ENCODE measurements around the gene CAPN11. TPM values are rescaled to one million over a fixed set of nuclear protein-coding genes. Genes with fewer than 3 reads are reported as not detected.

CAPN11 gene
- total and polyA plus RNA-seq, 10 of the 15 experiments (the other 5 are each of a cell fraction or from before 2014, with no cell fraction given), result 0.05 to 0.44 (median 0.31) TPM

DNA sequence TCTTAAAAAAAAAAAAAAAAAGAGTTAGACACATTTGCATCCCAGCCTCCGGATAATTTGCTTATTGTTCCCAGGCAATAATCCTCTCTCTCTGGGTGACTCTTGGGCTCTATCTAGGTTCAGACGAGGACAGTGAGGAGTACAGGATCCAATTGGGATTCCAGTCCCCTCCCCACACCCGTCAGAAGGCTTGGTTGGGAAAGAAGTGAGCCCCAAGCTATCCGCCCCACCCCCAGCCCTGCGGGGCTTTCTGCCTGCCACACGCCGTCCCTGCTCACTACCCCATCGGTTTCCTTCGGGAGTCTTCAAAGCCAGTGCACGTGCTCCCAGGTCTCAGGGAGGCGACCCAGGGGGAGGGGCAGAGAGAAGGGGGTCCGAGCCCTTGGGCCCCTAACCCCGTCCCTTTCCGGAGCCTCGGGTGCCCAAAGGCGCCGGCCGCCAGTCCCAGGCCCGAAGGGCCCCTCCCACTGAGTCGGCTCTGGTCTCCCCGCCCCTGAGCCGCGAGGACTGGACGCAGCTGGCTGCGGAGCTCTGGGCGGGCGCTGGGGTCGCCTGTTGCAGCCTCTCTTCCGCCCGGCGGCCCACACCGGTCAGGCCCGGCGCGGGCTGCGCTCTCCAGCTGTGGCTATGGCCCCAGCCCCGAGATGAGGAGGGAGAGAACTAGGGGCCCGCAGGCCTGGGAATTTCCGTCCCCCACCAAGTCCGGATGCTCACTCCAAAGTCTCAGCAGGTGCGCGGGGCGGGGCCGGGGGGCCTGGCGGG, 60.6 kb downstream of the CAPN11 start (continued):
- TF ChIP-seq, protein P1, sequence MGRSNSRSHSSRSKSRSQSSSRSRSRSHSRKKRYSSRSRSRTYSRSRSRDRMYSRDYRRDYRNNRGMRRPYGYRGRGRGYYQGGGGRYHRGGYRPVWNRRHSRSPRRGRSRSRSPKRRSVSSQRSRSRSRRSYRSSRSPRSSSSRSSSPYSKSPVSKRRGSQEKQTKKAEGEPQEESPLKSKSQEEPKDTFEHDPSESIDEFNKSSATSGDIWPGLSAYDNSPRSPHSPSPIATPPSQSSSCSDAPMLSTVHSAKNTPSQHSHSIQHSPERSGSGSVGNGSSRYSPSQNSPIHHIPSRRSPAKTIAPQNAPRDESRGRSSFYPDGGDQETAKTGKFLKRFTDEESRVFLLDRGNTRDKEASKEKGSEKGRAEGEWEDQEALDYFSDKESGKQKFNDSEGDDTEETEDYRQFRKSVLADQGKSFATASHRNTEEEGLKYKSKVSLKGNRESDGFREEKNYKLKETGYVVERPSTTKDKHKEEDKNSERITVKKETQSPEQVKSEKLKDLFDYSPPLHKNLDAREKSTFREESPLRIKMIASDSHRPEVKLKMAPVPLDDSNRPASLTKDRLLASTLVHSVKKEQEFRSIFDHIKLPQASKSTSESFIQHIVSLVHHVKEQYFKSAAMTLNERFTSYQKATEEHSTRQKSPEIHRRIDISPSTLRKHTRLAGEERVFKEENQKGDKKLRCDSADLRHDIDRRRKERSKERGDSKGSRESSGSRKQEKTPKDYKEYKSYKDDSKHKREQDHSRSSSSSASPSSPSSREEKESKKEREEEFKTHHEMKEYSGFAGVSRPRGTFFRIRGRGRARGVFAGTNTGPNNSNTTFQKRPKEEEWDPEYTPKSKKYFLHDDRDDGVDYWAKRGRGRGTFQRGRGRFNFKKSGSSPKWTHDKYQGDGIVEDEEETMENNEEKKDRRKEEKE (IDR thresholded peaks at IDR 0.05), result no peak
- TF ChIP-seq MEF2A (IDR thresholded peaks at IDR 0.05; ENCODE audit: insufficient read depth, low read depth, low read length) (no peak), KAT2A (conservative IDR thresholded peaks at IDR 0.05; ENCODE audit: control insufficient read depth, low read depth, low read length) (no peak), IRF4 (IDR thresholded peaks at IDR 0.05; ENCODE audit: low read depth, low read length) (0 out of 2 replicates have a peak, but pooled peaks have one; percentile 12), GATAD2B (conservative IDR thresholded peaks at IDR 0.05; ENCODE audit: low read depth) (peak; percentile 87; the same call in 1 of the 2 replicates), ZBTB33 (IDR thresholded peaks at IDR 0.05) (no peak), SIN3A (IDR thresholded peaks at IDR 0.05; ENCODE audit: low read depth, low read length) (no peak), MTA2 (IDR thresholded peaks at IDR 0.05; ENCODE audit: low read depth) (no peak), SMARCA5 (IDR thresholded peaks at IDR 0.05) (no peak), RAD21 (IDR thresholded peaks at IDR 0.05; ENCODE audit: insufficient read depth, low read depth, low read length) (no peak), ZNF384 (IDR thresholded peaks at IDR 0.05; ENCODE audit: borderline replicate concordance, low read depth, low read length) (peak; percentile 54), USF1 (IDR thresholded peaks at IDR 0.05; ENCODE audit: borderline replicate concordance, extremely low read length, insufficient read depth, low read depth, low read length) (no peak), SPI1 (IDR thresholded peaks at IDR 0.05; ENCODE audit: borderline replicate concordance, insufficient read depth, low read depth, low read length) (no peak), RCOR1 (conservative IDR thresholded peaks at IDR 0.05; ENCODE audit: low read depth, low read length) (no peak), KLF5 (IDR thresholded peaks at IDR 0.05; ENCODE audit: partially characterized antibody) (no peak), STAT3 (IDR thresholded peaks at IDR 0.05; ENCODE audit: low read depth, low read length) (no peak), SMC3 (IDR thresholded peaks at IDR 0.05; ENCODE audit: borderline replicate concordance, low read length) (no peak), ZBTB11 (CRISPR knock-in tag; IDR thresholded peaks at IDR 0.05) (no peak), CBX5 (IDR thresholded peaks at IDR 0.05; ENCODE audit: low read depth) (no peak)
- TF ChIP-seq, protein P2, sequence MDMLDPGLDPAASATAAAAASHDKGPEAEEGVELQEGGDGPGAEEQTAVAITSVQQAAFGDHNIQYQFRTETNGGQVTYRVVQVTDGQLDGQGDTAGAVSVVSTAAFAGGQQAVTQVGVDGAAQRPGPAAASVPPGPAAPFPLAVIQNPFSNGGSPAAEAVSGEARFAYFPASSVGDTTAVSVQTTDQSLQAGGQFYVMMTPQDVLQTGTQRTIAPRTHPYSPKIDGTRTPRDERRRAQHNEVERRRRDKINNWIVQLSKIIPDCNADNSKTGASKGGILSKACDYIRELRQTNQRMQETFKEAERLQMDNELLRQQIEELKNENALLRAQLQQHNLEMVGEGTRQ (IDR thresholded peaks at IDR 0.05; ENCODE audit: borderline replicate concordance, low read depth, low read length), result no peak

Data from GM12878 (cell line).